ENCODE data around the gene KRTAP2-3.

DNA sequence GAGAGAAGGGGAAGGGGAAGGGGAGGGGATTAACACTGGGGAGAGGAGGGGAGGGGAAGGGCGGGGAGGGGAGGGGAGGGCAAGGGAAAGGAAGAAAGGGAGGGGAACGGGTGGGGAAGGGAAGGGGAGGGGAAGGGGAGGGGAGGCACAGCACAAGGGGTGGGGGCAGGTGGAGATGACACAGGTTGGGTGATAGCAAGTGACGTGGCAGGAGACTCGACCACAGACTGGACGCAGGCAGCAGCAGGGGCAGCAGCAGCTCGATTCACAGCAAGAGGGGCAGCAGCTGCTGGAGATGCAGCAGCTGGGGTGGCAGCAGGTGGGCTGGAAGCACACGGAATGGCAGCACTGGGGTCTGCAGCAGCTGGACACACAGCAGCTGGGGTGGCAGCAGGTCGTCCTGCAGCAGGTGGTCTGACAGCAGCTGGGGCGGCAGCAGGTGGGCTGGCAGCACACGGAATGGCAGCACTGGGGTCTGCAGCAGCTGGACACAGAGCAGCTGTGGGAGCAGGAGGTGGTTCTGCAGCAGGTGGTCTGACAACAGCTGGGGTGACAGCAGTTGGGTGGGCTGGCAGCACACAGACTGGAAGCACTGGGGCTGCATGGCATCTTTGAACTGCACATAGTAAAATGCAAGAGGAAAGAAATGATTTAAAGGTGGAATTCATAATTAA, 41.8 kb upstream of the KRTAP2-3 start, which contains the start of gene KRTAP4-16:
- TF ChIP-seq, protein P1, sequence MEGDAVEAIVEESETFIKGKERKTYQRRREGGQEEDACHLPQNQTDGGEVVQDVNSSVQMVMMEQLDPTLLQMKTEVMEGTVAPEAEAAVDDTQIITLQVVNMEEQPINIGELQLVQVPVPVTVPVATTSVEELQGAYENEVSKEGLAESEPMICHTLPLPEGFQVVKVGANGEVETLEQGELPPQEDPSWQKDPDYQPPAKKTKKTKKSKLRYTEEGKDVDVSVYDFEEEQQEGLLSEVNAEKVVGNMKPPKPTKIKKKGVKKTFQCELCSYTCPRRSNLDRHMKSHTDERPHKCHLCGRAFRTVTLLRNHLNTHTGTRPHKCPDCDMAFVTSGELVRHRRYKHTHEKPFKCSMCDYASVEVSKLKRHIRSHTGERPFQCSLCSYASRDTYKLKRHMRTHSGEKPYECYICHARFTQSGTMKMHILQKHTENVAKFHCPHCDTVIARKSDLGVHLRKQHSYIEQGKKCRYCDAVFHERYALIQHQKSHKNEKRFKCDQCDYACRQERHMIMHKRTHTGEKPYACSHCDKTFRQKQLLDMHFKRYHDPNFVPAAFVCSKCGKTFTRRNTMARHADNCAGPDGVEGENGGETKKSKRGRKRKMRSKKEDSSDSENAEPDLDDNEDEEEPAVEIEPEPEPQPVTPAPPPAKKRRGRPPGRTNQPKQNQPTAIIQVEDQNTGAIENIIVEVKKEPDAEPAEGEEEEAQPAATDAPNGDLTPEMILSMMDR (IDR thresholded peaks at IDR 0.05): no peak
- TF ChIP-seq POLR2A (IDR thresholded peaks at IDR 0.05): no peak

All from ovary (tissue), 3 donors.